ENCODE results near the gene OSBPL9.
"Not testable (repeated sequence)": the region's sequence is repeated elsewhere in the genome, so short reads cannot be mapped to it uniquely, and the experiment has no call there.

The OSBPL9 gene

GRCh38 chr1:51780927-51781326, 164.0 kb downstream of the OSBPL9 start:
- no peak for DNase-seq (ENCODE audit: low read depth in 2 of 2)

GRCh38 chr1:51784997-51785421, 168.1 kb downstream of the OSBPL9 start:
- no peak for DNase-seq (ENCODE audit: low read depth in 2 of 2)

- DNase-seq (ENCODE audit: low read depth in 2 of 2) = no peak
These were observed 172.0 kb downstream of the OSBPL9 start for GRCh38 chr1:51788938-51789337.

GRCh38 chr1:51789342-51789741, 172.4 kb downstream of the OSBPL9 start:
- no peak for DNase-seq (ENCODE audit: low read depth in 2 of 2)

- no peak for DNase-seq (ENCODE audit: low read depth in 2 of 2)
These were observed 173.5 kb downstream of the OSBPL9 start for GRCh38 chr1:51790385-51790784.

GRCh38 chr1:51791888-51792287, 175.0 kb downstream of the OSBPL9 start:
- DNase-seq (ENCODE audit: low read depth in 2 of 2) = no peak

- DNase-seq (ENCODE audit: low read depth in 2 of 2) = no peak
These were observed 176.0 kb downstream of the OSBPL9 start for GRCh38 chr1:51792864-51793263.

GRCh38 chr1:51794260-51794659, 177.4 kb downstream of the OSBPL9 start:
- DNase-seq (ENCODE audit: low read depth in 2 of 2) = no peak

- DNase-seq (ENCODE audit: low read depth in 2 of 2) = no peak
These were observed 178.0 kb downstream of the OSBPL9 start for GRCh38 chr1:51794868-51795267.

GRCh38 chr1:51799372-51799771, 182.5 kb downstream of the OSBPL9 start:
- DNase-seq (ENCODE audit: low read depth in 2 of 2) = no peak

GRCh38 chr1:51814513-51814912, 197.6 kb downstream of the OSBPL9 start:
- no peak for DNase-seq (ENCODE audit: low read depth in 2 of 2)

GRCh38 chr1:51818487-51818886, 201.6 kb downstream of the OSBPL9 start:
- no peak for DNase-seq (ENCODE audit: low read depth in 2 of 2)

- DNase-seq (ENCODE audit: low read depth in 2 of 2) = not testable (repeated sequence)
These were observed 202.1 kb downstream of the OSBPL9 start for GRCh38 chr1:51819021-51819420.

GRCh38 chr1:51819810-51820209, 202.9 kb downstream of the OSBPL9 start:
- DNase-seq (ENCODE audit: low read depth in 2 of 2) = no peak

GRCh38 chr1:51829058-51829457, 212.2 kb downstream of the OSBPL9 start:
- no peak for DNase-seq (ENCODE audit: low read depth in 2 of 2)

GRCh38 chr1:51833700-51834099, 216.8 kb downstream of the OSBPL9 start:
- DNase-seq (ENCODE audit: low read depth in 2 of 2) = no peak

GRCh38 chr1:51837243-51837642, 220.4 kb downstream of the OSBPL9 start:
- DNase-seq (ENCODE audit: low read depth in 2 of 2) = no peak
